SU-DHL-6 (cell line): ENCODE data around the gene ANGPTL3.

Experiments used
- EZH2phosphoT487 ChIP-seq: fragments of 200-600 bp; sonication (generic), shearing (Covaris generic); conservative IDR thresholded peaks from 2 replicates; pipeline ENCODE4 v1.6.1; 2018; ENCODE audit warnings: mild to moderate bottlenecking, antibody characterized with exemption, low read length, moderate library complexity, mixed read lengths
- TF ChIP-seq, protein P1 (sequence below): fragments of 200-600 bp; sonication (generic); IDR thresholded peaks from one replicate; pipeline ENCODE4 v1.5.1; 2017; ENCODE audit warnings: antibody characterized with exemption, mild to moderate bottlenecking, low read length, moderate library complexity; ENCODE audit not compliant: insufficient read depth, poor library complexity, severe bottlenecking

DNA sequence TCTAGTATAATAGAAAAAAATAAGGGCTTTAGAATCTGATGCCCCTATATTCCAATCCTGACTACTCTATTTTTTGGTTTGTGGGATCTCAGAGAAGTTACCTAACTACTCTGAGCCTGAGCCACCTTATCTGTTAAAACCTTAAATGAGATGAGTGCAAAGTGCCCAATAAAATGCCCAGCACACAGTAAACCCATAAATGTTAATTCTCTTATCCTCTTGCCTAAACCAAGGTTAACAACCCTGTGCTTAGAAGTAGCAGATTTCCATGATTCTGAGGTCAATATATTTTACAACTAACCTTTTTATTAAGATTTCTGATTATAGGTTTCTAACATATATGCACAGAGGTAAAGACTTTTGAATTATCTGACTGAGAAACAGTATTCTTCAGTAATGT lies 55.1 kb downstream of the ANGPTL3 start:
- TF ChIP-seq, protein P1, sequence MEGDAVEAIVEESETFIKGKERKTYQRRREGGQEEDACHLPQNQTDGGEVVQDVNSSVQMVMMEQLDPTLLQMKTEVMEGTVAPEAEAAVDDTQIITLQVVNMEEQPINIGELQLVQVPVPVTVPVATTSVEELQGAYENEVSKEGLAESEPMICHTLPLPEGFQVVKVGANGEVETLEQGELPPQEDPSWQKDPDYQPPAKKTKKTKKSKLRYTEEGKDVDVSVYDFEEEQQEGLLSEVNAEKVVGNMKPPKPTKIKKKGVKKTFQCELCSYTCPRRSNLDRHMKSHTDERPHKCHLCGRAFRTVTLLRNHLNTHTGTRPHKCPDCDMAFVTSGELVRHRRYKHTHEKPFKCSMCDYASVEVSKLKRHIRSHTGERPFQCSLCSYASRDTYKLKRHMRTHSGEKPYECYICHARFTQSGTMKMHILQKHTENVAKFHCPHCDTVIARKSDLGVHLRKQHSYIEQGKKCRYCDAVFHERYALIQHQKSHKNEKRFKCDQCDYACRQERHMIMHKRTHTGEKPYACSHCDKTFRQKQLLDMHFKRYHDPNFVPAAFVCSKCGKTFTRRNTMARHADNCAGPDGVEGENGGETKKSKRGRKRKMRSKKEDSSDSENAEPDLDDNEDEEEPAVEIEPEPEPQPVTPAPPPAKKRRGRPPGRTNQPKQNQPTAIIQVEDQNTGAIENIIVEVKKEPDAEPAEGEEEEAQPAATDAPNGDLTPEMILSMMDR, result no peak
- no peak for TF ChIP-seq EZH2phosphoT487
